Epithelial cell of prostate (primary cell): Measurements from ENCODE around the gene DPH6.
A peak's percentile ranks its signal among the peaks of the same experiment; 100 is the strongest.
"Not testable (repeated sequence)": the region's sequence is repeated elsewhere in the genome, so short reads cannot be mapped to it uniquely, and the experiment has no call there.

Experiments used
- DNase-seq: peaks from one replicate; pipeline ENCODE4 v3.0.0-alpha.2; 2011; ENCODE audit warnings: low read depth, low spot score
- H3K27ac ChIP-seq: fragments of 450-650 bp; 2 replicates; pipeline ENCODE4 v1.5.1; 2017; ENCODE audit warnings: mild to moderate bottlenecking

DPH6 gene

GRCh38 chr15:35444557-35445204, 101.3 kb downstream of the DPH6 start:
- DNase-seq: no peak
- no peak overlapping the region for H3K27ac ChIP-seq

GRCh38 chr15:35443376-35443775, 102.6 kb downstream of the DPH6 start:
- no peak for DNase-seq
- no peak overlapping the region for H3K27ac ChIP-seq

DNA sequence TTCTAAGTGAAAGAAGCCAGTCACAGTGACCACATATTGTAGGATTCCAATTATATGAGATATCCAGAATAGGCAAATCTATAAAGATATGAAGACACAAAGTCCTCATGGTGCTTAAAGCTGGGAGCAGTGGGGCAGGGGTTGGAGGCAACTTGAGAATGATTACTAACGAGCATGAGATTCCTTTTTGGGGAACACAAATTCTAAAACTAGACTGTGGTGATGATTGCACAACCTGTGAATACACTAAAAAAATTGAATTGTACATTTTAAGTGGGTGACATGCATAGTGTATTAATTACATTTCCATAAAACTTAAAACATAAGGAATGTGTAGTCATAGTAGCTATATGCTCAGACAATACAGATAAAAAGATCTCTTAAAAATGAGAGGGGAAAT, 103.2 kb downstream of the DPH6 start:
- no peak overlapping the region for H3K27ac ChIP-seq
- DNase-seq: no peak

- H3K27ac ChIP-seq, DNase-seq: not testable (repeated sequence)
Measured at GRCh38 chr15:35441279-35441678, 104.7 kb downstream of the DPH6 start.

DNA sequence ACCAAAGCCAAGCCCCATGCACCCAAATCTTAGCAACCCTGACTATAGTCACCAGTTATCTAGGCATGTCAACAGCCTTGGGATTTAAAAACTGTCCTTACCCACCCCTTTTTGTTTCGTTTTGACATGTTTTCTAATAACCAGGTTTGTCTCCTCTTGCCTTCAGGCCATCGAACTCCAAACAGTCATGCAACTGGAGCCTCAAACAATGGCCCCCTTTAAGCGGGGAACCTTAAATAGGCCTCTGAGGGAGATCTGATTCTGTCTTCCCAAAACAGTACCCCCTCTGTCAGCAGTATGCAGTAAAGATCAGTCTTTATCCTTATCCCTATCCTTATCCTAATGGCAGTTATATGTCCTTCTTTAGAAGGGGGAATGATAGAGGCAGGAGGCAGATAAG, 105.7 kb downstream of the DPH6 start:
- no peak for DNase-seq
- H3K27ac ChIP-seq: no peak overlapping the region

DNA sequence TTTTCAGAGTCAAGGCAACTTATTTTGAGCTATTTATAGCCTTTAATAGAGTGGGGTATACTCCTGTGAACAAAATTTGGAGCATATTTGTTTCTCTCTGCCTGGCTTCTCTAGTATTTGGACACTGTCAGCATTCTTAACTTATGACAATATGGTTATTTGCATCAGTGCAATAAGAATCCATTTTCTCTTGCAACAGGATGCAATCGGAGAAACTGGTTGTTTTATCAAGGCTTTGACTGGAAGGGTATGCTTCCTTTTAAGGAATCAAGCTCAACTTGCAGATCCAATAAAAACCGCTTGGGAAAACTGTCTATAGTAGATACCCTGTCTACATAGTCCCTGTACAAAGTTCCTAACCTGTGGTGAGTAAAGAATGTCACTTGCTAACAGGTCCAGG, 106.7 kb downstream of the DPH6 start:
- no peak for DNase-seq
- H3K27ac ChIP-seq: peak overlapping the region; percentile 6

DNA sequence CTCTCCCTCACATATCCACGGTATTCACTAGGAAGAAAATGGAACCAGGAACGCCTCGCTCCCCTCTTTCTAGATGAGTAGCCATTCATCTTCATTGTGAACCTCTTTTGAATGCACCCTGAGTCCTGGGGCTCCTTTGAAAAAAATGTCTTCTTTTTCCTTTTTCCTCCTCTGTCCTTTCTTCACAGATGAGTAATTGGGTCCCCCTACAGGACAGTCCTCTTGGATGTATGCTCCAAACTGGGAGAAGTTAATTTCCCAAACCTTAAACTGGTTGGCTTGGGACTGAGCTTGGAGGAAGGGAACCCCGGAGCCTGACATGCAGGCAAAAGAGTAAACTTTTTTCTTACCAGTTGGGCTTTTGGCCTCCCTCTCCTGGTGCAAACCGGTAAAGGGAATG, 108.8 kb downstream of the DPH6 start:
- no peak overlapping the region for H3K27ac ChIP-seq
- DNase-seq: no peak

DNA sequence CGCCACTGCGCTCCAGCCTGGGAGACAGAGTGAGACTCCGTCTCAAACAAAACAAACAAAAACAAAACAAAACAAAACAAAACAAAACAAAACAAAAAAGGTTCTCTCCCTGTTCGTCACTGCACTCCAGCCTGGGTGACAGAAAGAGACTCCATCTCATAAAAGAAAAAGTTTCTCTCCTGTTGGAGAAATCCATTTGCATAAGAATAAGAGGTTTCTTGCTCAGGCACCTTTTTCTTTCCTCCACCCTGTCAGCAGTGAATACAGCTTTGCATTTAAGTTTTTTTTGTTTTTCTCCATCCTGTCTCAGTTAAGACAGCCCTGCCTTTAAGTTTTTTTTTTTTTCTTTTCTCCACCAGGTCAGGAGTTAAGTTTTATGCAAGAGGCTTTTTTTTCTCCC, 109.5 kb downstream of the DPH6 start:
- H3K27ac ChIP-seq: no peak overlapping the region
- DNase-seq: no peak

- H3K27ac ChIP-seq: no peak overlapping the region
- DNase-seq: no peak
Measured at GRCh38 chr15:35431281-35431680, 114.7 kb downstream of the DPH6 start.

DNA sequence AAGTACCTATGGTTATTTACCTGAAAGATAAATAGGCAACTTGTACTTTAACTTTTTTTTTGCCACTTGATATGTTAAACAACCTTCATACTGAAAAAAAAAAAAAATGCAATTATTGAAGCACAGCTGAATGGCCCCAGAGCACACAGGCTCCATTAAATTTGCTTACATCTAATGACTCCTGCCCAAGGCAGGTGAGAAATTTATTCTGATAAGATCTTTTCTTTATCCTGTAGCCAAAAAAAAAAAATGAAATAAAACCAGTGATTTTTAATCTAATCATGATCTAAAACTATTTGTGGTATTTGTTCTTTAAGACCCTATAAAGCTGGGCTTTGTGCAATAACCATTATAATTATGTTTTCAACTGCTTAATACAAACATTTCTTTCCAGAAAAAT, 115.7 kb downstream of the DPH6 start:
- H3K27ac ChIP-seq: no peak overlapping the region
- no peak for DNase-seq

GRCh38 chr15:35427496-35427895, 118.5 kb downstream of the DPH6 start:
- no peak for DNase-seq
- H3K27ac ChIP-seq: peak overlapping the region; percentile 26

DNA sequence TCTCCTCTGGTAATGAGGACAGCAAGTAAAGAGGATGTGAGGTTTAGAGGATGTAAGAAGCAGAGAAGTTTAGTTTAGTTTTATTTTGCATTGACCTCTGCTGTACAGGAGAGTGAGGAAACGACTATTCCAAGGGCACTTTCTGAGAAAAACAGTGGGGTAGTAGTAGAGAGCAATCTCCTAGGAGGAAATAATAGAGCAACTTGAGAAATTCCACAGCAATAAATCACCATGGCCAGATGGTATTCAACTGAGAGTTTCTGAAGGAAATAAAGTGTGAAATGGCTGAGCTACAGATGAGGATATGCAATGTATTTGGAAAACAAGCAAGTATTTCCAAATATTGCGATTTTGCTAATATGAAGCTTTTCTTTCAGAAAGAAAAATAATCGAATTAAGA, 118.9 kb downstream of the DPH6 start:
- DNase-seq: no peak
- H3K27ac ChIP-seq: peak overlapping the region; percentile 26

GRCh38 chr15:35410775-35411174, 135.2 kb downstream of the DPH6 start:
- H3K27ac ChIP-seq: no peak overlapping the region
- DNase-seq: no peak

DNA sequence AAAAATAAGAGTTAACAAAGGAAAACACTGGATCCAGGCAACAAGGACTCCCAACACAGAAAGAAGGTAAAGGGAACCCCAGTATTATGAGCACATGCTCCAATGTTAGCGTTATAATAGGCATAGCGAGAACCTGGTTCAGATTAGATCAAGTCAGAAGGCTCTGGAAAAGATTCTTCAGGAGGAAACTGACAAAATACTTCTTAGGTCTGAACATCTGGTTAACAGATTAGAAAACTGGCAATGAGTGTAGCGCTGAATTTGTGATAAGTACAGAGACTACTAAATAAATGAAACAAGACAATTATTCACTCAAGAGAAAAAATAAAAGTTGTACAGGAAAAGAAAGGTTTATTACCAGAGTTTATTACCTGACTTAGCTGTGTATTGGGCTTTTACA, 146.1 kb downstream of the DPH6 start:
- DNase-seq: no peak
- H3K27ac ChIP-seq: no peak overlapping the region

DNA sequence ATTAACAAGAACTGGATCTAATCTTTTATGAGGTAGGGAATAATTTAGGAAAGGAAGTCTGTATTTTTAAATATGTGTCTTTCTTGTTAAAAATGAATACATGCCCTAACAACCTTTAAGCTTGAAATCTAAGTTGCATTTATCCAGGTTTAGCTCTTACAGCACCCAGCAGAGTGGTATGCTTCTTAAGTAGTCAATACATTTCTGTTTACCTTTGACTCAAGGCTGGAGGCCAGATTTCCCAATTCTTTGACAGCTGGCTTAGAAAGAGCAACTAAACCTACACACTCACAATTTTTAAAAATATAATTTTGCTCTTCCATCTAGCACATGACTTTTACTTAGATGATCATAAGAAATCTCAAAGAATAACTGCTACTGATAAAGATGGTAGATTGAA, 148.9 kb downstream of the DPH6 start:
- no peak overlapping the region for H3K27ac ChIP-seq
- no peak for DNase-seq

- no peak for DNase-seq
- H3K27ac ChIP-seq: no peak overlapping the region
Measured at GRCh38 chr15:35394416-35394815, 151.5 kb downstream of the DPH6 start.

GRCh38 chr15:35393398-35393797, 152.6 kb downstream of the DPH6 start:
- no peak for DNase-seq
- no peak overlapping the region for H3K27ac ChIP-seq

DNA sequence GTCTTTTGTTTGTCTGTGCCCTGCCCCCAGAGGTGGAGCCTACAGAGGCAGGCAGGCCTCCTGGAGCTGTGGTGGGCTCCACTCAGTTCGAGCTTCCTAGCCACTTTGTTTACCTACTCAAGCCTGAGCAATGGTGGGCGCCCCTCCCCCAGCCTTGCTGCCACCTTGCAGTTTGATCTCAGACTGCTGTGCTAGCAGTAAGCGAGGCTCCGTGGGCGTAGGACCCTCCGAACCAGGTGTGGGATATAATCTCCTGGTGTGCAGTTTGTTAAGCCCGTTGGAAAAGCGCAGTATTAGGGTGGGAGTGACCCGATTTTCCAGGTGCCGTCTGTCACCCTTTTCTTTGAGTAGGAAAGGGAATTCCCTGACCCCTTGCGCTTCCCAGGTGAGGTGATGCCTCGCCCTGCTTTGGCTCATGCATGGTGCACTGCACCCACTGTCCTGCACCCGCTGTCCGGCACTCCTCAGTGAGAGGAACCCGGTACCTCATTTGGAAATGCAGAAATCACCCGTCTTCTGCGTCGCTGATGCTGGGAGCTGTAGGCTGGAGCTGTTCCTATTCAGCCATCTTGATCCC, 154.5 kb downstream of the DPH6 start:
- not testable (repeated sequence) for H3K27ac ChIP-seq, DNase-seq

- DNase-seq: no peak
- no peak overlapping the region for H3K27ac ChIP-seq
Measured at GRCh38 chr15:35383506-35383905, 162.5 kb downstream of the DPH6 start.

GRCh38 chr15:35381328-35381727, 164.6 kb downstream of the DPH6 start:
- no peak overlapping the region for H3K27ac ChIP-seq
- no peak for DNase-seq

- H3K27ac ChIP-seq: no peak overlapping the region
- peak; percentile 37 for DNase-seq
Measured at GRCh38 chr15:35379972-35380371, 166.0 kb downstream of the DPH6 start.

DNA sequence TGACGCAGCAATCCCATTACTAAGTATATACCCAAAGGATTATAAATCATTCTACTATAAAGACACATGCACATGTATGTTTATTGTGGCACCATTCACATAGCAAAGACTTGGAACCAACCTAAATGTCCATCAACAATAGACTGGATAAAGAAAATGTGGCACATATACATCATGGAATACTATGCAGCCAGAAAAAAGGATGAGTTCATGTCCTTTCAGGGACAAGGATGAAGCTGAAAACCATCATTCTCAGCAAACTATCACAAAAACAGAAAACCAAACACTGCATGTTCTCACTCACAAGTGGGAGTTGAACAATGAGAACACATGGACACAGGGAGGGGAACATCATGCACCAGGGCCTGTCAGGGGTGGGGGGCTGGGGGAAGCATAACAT, 167.5 kb downstream of the DPH6 start:
- H3K27ac ChIP-seq, DNase-seq: not testable (repeated sequence)
